HepG2 (cell line): ENCODE data around the gene GJC2. TPM values are rescaled to one million over a fixed set of nuclear protein-coding genes. Genes with fewer than 3 reads are reported as not detected.

Experiments used
- AGO1 ChIP-seq: fragments of 200-400 bp; formaldehyde crosslinking; IDR thresholded peaks from 2 replicates; pipeline ENCODE4 v1.6.1; 2017; ENCODE audit warnings: mild to moderate bottlenecking, low read depth, low read length, moderate library complexity; ENCODE audit not compliant: poor library complexity, severe bottlenecking
- GABPB1 ChIP-seq: IDR thresholded peaks from 2 replicates; pipeline ENCODE4 v1.6.1; 2016; ENCODE audit warnings: mild to moderate bottlenecking, missing genetic modification reagents, moderate library complexity, missing compliant biosample characterization
- GATAD2A ChIP-seq: IDR thresholded peaks from 2 replicates; pipeline ENCODE4 v1.6.1; 2016
- HOXD1 ChIP-seq: sonication (generic); formaldehyde crosslinking; IDR thresholded peaks from 2 replicates; pipeline ENCODE4 v1.5.0; 2020; ENCODE audit warnings: missing genetic modification reagents
- KAT2B ChIP-seq: fragments of 150-350 bp; IDR thresholded peaks from 2 replicates; pipeline ENCODE4 v1.6.1; 2014; ENCODE audit warnings: low read depth, low read length, borderline replicate concordance
- LBX2 ChIP-seq: sonication (generic); formaldehyde crosslinking; IDR thresholded peaks from 2 replicates; pipeline ENCODE4 v1.5.0; 2020; ENCODE audit warnings: missing genetic modification reagents, mild to moderate bottlenecking, borderline replicate concordance
- MZF1 ChIP-seq: sonication (generic); formaldehyde crosslinking; IDR thresholded peaks from 2 replicates; pipeline ENCODE4 v1.8.1; 2023; ENCODE audit warnings: mild to moderate bottlenecking, missing genetic modification reagents, borderline replicate concordance
- NR2F6 ChIP-seq, 2 experiments: IDR thresholded peaks; 2 replicates each; pipeline ENCODE4 v1.6.1; 2016; ENCODE audit warnings: antibody characterized with exemption in 1 of 2, mild to moderate bottlenecking in 1 of 2
- SKI ChIP-seq: fragments of 450-650 bp; IDR thresholded peaks from one replicate; pipeline ENCODE4 v1.6.1; 2018; ENCODE audit warnings: mild to moderate bottlenecking; ENCODE audit not compliant: partially characterized antibody
- TSC22D2 ChIP-seq: sonication (generic); formaldehyde crosslinking; IDR thresholded peaks from 2 replicates; pipeline ENCODE4 v1.5.1; 2020; ENCODE audit warnings: missing genetic modification reagents, mild to moderate bottlenecking, borderline replicate concordance
- ZNF558 ChIP-seq: sonication (generic); formaldehyde crosslinking; IDR thresholded peaks from 2 replicates; pipeline ENCODE4 v1.9.0; 2022; ENCODE audit warnings: mild to moderate bottlenecking, missing genetic modification reagents, borderline replicate concordance
- ZNF781 ChIP-seq: sonication (generic); formaldehyde crosslinking; IDR thresholded peaks from 2 replicates; pipeline ENCODE4 v1.5.1; 2020; ENCODE audit warnings: borderline replicate concordance, mild to moderate bottlenecking, missing genetic modification reagents; ENCODE audit errors: not compliant biosample characterization
- ZSCAN21 ChIP-seq: sonication (generic); formaldehyde crosslinking; IDR thresholded peaks from 2 replicates; pipeline ENCODE4 v1.8.0; 2022; ENCODE audit warnings: mild to moderate bottlenecking, missing genetic modification reagents, moderate library complexity, borderline replicate concordance
- polyA plus RNA-seq, 8 experiments: library from polyadenylated mRNA; depleted of rRNA in 3 of 8; stranded (reverse) in 7 of 8; unstranded in 1 of 8; fragments of >200 nt; fragmentation: Illumina TruSeq in 4 of 8; extraction: Trizol in 4 of 8; gene quantifications; 2 replicates each; pipeline versions ENCODE4 v1.2.1 to v1.2.3, GENCODE V29; 2011 to 2016; ENCODE audit warnings: low read depth in 4 of 8, missing spikeins in 1 of 8, mixed read lengths in 1 of 8; ENCODE audit not compliant: insufficient read depth in 1 of 8
- total RNA-seq, 5 experiments: library from RNA; depleted of rRNA; stranded (reverse); fragments of >200 nt; fragmentation: Illumina TruSeq; extraction: Trizol; gene quantifications; 2 replicates each; pipeline ENCODE4 v1.2.3, GENCODE V29; 2016; ENCODE audit warnings: low read depth in 1 of 5
- TF ChIP-seq, protein P1 (sequence below): sonication (generic); formaldehyde crosslinking; IDR thresholded peaks from 2 replicates; pipeline ENCODE4 v1.4.0; 2020; ENCODE audit warnings: mild to moderate bottlenecking, missing genetic modification reagents
- TF ChIP-seq, protein P2 (sequence below): sonication (generic); formaldehyde crosslinking; conservative IDR thresholded peaks from 2 replicates; pipeline ENCODE4 v1.4.0; 2020; ENCODE audit warnings: missing genetic modification reagents
- TF ChIP-seq, protein P3 (sequence below): sonication (generic); formaldehyde crosslinking; IDR thresholded peaks from 2 replicates; pipeline ENCODE4 v1.4.0; 2020; ENCODE audit warnings: missing genetic modification reagents, borderline replicate concordance
- TF ChIP-seq, protein P4 (sequence below): IDR thresholded peaks from 2 replicates; pipeline ENCODE4 v1.6.1; 2016; ENCODE audit warnings: low read depth, control low read depth
- TF ChIP-seq, protein P5 (sequence below): sonication (generic); formaldehyde crosslinking; IDR thresholded peaks from 2 replicates; pipeline ENCODE4 v1.4.0; 2020; ENCODE audit warnings: missing genetic modification reagents

The GJC2 gene
- total and polyA plus RNA-seq, 2 of the 13 experiments (the other 11 are each of a cell fraction or from before 2014, with no cell fraction given) = 1.6 to 3.8 TPM

DNA sequence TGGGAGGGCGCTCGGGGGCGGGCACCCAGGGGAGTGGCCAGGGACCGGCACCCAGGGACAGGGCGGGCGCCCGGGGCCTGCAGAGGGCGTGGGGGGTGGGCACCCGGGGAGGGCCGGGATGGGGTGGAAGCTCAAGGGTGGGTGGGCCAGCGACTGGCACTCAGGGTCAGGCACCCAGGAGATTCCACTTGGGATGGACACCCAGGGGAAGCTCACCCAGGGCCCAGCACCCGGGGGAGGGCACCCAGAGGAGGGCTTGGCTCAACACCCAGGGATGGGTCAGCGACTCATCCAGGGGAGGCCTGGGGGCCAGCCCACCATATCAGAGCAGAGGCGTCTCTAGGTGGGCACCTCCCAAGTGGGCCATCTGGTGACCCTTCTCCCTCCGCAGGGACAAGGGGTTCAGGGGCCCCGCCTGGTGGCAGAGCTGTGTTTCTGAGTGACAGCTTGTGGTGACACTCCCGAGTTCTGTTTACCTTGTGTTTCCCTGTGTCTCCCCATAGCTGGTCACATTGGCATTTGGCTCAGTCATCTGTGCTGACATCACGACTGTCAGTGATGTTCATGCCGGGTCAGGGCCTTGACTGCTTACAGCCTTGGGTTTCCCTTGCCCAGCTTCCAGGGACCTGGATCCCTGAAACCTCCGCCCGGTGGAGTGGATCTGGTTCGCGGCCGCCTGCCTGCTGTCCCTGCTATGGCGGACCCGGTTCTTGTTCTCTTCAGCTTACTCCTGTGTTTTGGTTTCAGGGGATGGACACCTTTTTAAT lies 16.6 kb downstream of the GJC2 start (continued):
- TF ChIP-seq, protein P1, sequence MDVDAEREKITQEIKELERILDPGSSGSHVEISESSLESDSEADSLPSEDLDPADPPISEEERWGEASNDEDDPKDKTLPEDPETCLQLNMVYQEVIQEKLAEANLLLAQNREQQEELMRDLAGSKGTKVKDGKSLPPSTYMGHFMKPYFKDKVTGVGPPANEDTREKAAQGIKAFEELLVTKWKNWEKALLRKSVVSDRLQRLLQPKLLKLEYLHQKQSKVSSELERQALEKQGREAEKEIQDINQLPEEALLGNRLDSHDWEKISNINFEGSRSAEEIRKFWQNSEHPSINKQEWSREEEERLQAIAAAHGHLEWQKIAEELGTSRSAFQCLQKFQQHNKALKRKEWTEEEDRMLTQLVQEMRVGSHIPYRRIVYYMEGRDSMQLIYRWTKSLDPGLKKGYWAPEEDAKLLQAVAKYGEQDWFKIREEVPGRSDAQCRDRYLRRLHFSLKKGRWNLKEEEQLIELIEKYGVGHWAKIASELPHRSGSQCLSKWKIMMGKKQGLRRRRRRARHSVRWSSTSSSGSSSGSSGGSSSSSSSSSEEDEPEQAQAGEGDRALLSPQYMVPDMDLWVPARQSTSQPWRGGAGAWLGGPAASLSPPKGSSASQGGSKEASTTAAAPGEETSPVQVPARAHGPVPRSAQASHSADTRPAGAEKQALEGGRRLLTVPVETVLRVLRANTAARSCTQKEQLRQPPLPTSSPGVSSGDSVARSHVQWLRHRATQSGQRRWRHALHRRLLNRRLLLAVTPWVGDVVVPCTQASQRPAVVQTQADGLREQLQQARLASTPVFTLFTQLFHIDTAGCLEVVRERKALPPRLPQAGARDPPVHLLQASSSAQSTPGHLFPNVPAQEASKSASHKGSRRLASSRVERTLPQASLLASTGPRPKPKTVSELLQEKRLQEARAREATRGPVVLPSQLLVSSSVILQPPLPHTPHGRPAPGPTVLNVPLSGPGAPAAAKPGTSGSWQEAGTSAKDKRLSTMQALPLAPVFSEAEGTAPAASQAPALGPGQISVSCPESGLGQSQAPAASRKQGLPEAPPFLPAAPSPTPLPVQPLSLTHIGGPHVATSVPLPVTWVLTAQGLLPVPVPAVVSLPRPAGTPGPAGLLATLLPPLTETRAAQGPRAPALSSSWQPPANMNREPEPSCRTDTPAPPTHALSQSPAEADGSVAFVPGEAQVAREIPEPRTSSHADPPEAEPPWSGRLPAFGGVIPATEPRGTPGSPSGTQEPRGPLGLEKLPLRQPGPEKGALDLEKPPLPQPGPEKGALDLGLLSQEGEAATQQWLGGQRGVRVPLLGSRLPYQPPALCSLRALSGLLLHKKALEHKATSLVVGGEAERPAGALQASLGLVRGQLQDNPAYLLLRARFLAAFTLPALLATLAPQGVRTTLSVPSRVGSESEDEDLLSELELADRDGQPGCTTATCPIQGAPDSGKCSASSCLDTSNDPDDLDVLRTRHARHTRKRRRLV (CRISPR knock-in tag) = no peak
- TF ChIP-seq, protein P2, sequence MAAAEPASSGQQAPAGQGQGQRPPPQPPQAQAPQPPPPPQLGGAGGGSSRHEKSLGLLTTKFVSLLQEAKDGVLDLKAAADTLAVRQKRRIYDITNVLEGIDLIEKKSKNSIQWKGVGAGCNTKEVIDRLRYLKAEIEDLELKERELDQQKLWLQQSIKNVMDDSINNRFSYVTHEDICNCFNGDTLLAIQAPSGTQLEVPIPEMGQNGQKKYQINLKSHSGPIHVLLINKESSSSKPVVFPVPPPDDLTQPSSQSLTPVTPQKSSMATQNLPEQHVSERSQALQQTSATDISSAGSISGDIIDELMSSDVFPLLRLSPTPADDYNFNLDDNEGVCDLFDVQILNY (CRISPR knock-in tag) = no peak
- TF ChIP-seq ZSCAN21 (0 out of 2 replicates have a peak, but pooled peaks have one; percentile 14), AGO1 (no peak), ZNF781 (CRISPR knock-in tag) (no peak), NR2F6 (IDR thresholded peaks at IDR 0.05) (no peak), NR2F6 (CRISPR knock-in tag; IDR thresholded peaks at IDR 0.05) (0 out of 2 replicates have a peak, but pooled peaks have one; percentile 40), KAT2B (no peak), TSC22D2 (CRISPR knock-in tag) (no peak), GABPB1 (CRISPR knock-in tag) (no peak), ZNF558 (CRISPR knock-in tag) (no peak), MZF1 (CRISPR knock-in tag) (no peak), SKI (no peak), GATAD2A (CRISPR knock-in tag) (no peak), HOXD1 (CRISPR knock-in tag) (no peak), LBX2 (CRISPR knock-in tag) (no peak)
- TF ChIP-seq, protein P3, sequence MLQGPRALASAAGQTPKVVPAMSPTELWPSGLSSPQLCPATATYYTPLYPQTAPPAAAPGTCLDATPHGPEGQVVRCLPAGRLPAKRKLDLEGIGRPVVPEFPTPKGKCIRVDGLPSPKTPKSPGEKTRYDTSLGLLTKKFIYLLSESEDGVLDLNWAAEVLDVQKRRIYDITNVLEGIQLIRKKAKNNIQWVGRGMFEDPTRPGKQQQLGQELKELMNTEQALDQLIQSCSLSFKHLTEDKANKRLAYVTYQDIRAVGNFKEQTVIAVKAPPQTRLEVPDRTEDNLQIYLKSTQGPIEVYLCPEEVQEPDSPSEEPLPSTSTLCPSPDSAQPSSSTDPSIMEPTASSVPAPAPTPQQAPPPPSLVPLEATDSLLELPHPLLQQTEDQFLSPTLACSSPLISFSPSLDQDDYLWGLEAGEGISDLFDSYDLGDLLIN = no peak
- TF ChIP-seq, protein P4, sequence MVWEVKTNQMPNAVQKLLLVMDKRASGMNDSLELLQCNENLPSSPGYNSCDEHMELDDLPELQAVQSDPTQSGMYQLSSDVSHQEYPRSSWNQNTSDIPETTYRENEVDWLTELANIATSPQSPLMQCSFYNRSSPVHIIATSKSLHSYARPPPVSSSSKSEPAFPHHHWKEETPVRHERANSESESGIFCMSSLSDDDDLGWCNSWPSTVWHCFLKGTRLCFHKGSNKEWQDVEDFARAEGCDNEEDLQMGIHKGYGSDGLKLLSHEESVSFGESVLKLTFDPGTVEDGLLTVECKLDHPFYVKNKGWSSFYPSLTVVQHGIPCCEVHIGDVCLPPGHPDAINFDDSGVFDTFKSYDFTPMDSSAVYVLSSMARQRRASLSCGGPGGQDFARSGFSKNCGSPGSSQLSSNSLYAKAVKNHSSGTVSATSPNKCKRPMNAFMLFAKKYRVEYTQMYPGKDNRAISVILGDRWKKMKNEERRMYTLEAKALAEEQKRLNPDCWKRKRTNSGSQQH (CRISPR knock-in tag) = 0 out of 2 replicates have a peak, but pooled peaks have one; percentile 47
- TF ChIP-seq, protein P5, sequence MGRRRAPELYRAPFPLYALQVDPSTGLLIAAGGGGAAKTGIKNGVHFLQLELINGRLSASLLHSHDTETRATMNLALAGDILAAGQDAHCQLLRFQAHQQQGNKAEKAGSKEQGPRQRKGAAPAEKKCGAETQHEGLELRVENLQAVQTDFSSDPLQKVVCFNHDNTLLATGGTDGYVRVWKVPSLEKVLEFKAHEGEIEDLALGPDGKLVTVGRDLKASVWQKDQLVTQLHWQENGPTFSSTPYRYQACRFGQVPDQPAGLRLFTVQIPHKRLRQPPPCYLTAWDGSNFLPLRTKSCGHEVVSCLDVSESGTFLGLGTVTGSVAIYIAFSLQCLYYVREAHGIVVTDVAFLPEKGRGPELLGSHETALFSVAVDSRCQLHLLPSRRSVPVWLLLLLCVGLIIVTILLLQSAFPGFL (CRISPR knock-in tag) = no peak
